ENCODE data around the gene PHYHD1.

DNA sequence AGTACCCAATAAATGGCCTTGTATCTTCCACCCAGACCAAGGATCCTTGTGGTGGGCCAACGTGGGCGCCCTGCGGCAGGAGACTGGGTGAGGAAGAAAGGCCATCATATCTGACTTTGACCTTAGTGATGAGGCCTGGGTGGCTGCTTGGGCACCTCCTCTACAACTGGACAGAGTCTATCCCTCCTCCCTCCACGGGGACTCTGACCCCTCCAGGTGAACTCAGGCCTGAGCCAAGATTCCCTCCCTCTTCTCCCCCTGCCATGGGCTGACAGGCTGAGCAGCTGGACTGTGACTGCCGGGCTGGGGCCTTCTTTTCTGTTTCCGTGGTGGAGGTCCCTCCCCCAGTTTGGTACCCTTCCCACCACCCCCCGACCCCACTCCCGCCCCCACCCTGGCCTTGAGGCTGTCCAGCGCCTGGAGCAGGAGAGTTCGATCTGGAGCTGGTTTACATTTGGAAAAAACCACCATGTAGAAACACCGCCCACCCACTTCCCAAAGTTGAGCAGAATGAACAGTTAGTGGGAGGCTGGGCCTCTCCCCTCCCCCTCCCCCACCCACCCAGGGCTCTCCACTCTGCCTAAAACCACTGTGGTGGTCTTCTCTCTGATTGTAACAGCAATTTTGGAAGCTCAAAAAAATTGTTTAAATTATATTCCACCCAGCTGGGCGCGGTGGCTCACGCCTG lies 1.2 kb upstream of the PHYHD1 start:
- TF ChIP-seq MAFK (IDR thresholded peaks at IDR 0.05; ENCODE audit: partially characterized antibody) (no peak), TP53 (CRISPR knock-in tag; IDR thresholded peaks at IDR 0.05) (no peak), POLR2A (IDR thresholded peaks at IDR 0.05; ENCODE audit: low read length) (no peak), KDM1A (IDR thresholded peaks at IDR 0.05; ENCODE audit: low read depth) (no peak), SMC3 (IDR thresholded peaks at IDR 0.05) (no peak)
- TF ChIP-seq, protein P1, sequence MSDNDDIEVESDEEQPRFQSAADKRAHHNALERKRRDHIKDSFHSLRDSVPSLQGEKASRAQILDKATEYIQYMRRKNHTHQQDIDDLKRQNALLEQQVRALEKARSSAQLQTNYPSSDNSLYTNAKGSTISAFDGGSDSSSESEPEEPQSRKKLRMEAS (IDR thresholded peaks at IDR 0.05), result no peak
- TF ChIP-seq, protein P2, sequence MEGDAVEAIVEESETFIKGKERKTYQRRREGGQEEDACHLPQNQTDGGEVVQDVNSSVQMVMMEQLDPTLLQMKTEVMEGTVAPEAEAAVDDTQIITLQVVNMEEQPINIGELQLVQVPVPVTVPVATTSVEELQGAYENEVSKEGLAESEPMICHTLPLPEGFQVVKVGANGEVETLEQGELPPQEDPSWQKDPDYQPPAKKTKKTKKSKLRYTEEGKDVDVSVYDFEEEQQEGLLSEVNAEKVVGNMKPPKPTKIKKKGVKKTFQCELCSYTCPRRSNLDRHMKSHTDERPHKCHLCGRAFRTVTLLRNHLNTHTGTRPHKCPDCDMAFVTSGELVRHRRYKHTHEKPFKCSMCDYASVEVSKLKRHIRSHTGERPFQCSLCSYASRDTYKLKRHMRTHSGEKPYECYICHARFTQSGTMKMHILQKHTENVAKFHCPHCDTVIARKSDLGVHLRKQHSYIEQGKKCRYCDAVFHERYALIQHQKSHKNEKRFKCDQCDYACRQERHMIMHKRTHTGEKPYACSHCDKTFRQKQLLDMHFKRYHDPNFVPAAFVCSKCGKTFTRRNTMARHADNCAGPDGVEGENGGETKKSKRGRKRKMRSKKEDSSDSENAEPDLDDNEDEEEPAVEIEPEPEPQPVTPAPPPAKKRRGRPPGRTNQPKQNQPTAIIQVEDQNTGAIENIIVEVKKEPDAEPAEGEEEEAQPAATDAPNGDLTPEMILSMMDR (IDR thresholded peaks at IDR 0.05), result no peak
- TF ChIP-seq, protein P3, sequence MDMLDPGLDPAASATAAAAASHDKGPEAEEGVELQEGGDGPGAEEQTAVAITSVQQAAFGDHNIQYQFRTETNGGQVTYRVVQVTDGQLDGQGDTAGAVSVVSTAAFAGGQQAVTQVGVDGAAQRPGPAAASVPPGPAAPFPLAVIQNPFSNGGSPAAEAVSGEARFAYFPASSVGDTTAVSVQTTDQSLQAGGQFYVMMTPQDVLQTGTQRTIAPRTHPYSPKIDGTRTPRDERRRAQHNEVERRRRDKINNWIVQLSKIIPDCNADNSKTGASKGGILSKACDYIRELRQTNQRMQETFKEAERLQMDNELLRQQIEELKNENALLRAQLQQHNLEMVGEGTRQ (IDR thresholded peaks at IDR 0.05), result no peak

All from A549 (cell line).